WERI-Rb-1 (cell line): ENCODE measurements around the gene PHF11.
"Not testable (repeated sequence)": the region's sequence is repeated elsewhere in the genome, so short reads cannot be mapped to it uniquely, and the experiment has no call there.

Experiments used
- DNase-seq: peaks from one replicate; pipeline ENCODE4 v3.0.0-alpha.2; 2020
- H3K27ac ChIP-seq: fragments of 250-450 bp; sonication (Bioruptor Pico); 2 replicates; pipeline ENCODE4 v1.5.1; 2020; ENCODE audit warnings: mild to moderate bottlenecking, moderate library complexity
- H3K27me3 ChIP-seq: fragments of 250-450 bp; sonication (Bioruptor Pico); 2 replicates; pipeline ENCODE4 v1.5.1; 2021; ENCODE audit warnings: mild to moderate bottlenecking, low read depth, moderate library complexity; ENCODE audit not compliant: insufficient read depth, severe bottlenecking
- H3K36me3 ChIP-seq: fragments of 250-450 bp; sonication (Bioruptor Pico); 2 replicates; pipeline ENCODE4 v1.5.1; 2020; ENCODE audit warnings: mild to moderate bottlenecking, moderate library complexity
- H3K4me3 ChIP-seq: 2 replicates; pipeline ENCODE4 v1.5.1; 2011; ENCODE audit warnings: low read depth, mild to moderate bottlenecking, control low read depth, low read length
- H3K9me3 ChIP-seq: fragments of 250-450 bp; sonication (Bioruptor Pico); 2 replicates; pipeline ENCODE4 v1.5.1; 2021; ENCODE audit warnings: mild to moderate bottlenecking, moderate library complexity; ENCODE audit not compliant: severe bottlenecking
- TF ChIP-seq, protein P1 (sequence below): IDR thresholded peaks from 2 replicates; pipeline ENCODE4 v1.5.1; 2011; ENCODE audit warnings: low read depth, mild to moderate bottlenecking, control low read depth, inconsistent platforms, low read length

The PHF11 gene

DNA sequence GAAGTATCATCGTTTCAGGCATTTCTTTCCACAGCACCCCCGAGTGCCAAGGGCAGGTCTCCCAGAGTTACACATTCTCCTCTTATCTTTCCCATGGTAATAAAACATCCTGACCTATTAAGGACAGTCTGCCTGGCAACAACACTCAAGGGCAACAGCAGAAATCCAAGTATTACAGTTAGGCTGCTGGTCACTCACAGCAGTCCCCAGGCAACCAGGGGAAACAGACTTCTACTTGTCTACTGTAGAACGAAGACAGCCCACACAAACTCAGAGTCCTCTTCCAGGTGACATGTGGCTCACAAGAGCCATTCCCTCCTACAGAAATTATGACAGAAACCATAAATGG lies 65.3 kb downstream of the PHF11 start:
- peak; percentile 12 for DNase-seq
- Histone ChIP-seq H3K4me3 (no peak overlapping the region), H3K27ac (peak overlapping the region; percentile 41), H3K36me3 (peaks cover 16% of the 10 kb centered on the region), H3K27me3 (no peaks in the 10 kb centered on the region), H3K9me3 (no peaks in the 10 kb centered on the region)
- TF ChIP-seq, protein P1, sequence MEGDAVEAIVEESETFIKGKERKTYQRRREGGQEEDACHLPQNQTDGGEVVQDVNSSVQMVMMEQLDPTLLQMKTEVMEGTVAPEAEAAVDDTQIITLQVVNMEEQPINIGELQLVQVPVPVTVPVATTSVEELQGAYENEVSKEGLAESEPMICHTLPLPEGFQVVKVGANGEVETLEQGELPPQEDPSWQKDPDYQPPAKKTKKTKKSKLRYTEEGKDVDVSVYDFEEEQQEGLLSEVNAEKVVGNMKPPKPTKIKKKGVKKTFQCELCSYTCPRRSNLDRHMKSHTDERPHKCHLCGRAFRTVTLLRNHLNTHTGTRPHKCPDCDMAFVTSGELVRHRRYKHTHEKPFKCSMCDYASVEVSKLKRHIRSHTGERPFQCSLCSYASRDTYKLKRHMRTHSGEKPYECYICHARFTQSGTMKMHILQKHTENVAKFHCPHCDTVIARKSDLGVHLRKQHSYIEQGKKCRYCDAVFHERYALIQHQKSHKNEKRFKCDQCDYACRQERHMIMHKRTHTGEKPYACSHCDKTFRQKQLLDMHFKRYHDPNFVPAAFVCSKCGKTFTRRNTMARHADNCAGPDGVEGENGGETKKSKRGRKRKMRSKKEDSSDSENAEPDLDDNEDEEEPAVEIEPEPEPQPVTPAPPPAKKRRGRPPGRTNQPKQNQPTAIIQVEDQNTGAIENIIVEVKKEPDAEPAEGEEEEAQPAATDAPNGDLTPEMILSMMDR: no peak

GRCh38 chr13:49563516-49563915 lies 67.8 kb downstream of the PHF11 start:
- TF ChIP-seq, protein P1: no peak
- no peak overlapping the region for H3K27ac ChIP-seq
- no peaks in the 10 kb centered on the region for H3K27me3 ChIP-seq
- DNase-seq: no peak
- no peak overlapping the region for H3K4me3 ChIP-seq
- H3K9me3 ChIP-seq: no peaks in the 10 kb centered on the region
- peaks cover 19% of the 10 kb centered on the region for H3K36me3 ChIP-seq

DNA sequence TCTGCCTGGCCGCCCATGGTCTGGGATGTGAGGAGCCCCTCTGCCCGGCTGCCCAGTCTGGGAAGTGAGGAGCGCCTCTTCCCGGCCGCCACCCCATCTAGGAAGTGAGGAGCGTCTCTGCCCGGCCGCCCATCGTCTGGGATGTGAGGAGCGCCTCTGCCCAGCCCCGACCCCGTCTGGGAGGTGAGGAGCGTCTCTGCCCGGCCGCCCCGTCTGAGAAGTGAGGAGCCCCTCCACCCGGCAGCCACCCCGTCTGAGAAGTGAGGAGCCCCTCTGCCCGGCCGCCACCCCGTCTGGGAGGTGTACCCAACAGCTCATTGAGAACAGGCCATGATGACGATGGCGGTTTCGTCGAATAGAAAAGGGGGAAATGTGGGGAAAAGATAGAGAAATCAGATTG lies 69.7 kb downstream of the PHF11 start:
- not testable (repeated sequence) for H3K27ac ChIP-seq, H3K27me3 ChIP-seq, DNase-seq, H3K4me3 ChIP-seq, H3K9me3 ChIP-seq
- H3K36me3 ChIP-seq: peaks cover 13% of the 10 kb centered on the region

DNA sequence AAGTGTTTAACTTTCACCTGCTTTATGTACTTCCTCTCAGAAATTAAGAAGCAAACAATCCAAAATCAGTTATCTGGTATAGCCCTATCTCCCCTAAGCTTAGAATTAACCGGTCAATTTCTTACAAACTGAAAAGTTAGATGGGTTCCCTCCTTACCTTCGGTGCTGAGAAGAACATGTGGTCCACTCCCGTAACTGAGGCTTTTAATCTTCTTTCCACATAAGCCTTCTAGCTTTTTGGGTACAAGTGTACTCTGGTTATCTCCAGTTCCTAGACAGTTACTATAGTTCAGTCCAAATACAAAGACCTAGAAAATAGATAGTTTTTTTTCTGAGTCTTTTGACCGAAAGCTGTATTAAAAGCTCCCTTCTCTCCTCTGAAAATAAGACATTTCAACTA lies 70.7 kb downstream of the PHF11 start:
- peaks cover 13% of the 10 kb centered on the region for H3K36me3 ChIP-seq
- DNase-seq: no peak
- H3K9me3 ChIP-seq: no peaks in the 10 kb centered on the region
- H3K4me3 ChIP-seq: no peak overlapping the region
- H3K27me3 ChIP-seq: no peaks in the 10 kb centered on the region
- H3K27ac ChIP-seq: no peak overlapping the region
- TF ChIP-seq, protein P1: no peak

DNA sequence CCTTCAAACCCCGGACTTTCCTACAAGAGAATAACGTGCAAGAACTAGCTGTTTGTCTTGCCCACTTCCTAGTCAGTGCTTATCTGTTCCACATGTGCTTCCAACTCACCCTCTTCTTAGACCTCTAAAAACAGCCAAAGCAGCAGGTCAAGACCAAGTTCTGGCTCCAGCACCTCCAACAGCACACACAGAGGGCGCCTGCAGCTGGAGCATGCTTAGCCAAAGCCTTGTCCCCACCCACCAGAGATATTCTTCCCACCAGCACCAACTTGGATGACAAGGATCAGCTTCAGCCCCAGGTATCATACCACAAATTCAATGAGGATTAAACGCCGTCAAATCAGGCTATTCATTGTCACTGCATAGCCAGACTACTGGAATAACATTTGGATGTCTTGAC lies 71.7 kb downstream of the PHF11 start:
- no peaks in the 10 kb centered on the region for H3K27me3 ChIP-seq
- no peak overlapping the region for H3K27ac ChIP-seq
- H3K4me3 ChIP-seq: no peak overlapping the region
- H3K9me3 ChIP-seq: no peaks in the 10 kb centered on the region
- TF ChIP-seq, protein P1: no peak
- DNase-seq: peak; percentile 10
- peaks cover 13% of the 10 kb centered on the region for H3K36me3 ChIP-seq

- Histone ChIP-seq H3K27me3 (no peaks in the 10 kb centered on the region), H3K4me3 (no peak overlapping the region), H3K36me3 (peaks cover 7% of the 10 kb centered on the region), H3K9me3 (no peaks in the 10 kb centered on the region), H3K27ac (no peak overlapping the region)
- TF ChIP-seq, protein P1: no peak
- no peak for DNase-seq
Measured at GRCh38 chr13:49569993-49570689, 74.4 kb downstream of the PHF11 start.
